GM10248 (cell line): Measurements from ENCODE around the gene LRRTM4.

ENCODE experiments used
- CTCF ChIA-PET: fragments of 300-600 bp; sonication (Branson Sonifier 250); formaldehyde crosslinking; extraction: SDS; loops from one replicate; lab custom pipeline; 2021; ENCODE audit warnings: antibody characterized with exemption; lab: Yijun Ruan, JAX
- POLR2A ChIA-PET: fragments of 350-650 bp; sonication (Branson Sonifier 250); formaldehyde crosslinking; extraction: SDS; loops from one replicate; lab custom pipeline; 2020; ENCODE audit warnings: antibody characterized with exemption; lab: Yijun Ruan, JAX
- DNase-seq: peaks from one replicate; pipeline ENCODE4 v3.0.0; 2012; ENCODE audit errors: extremely low spot score
- CTCF ChIP-seq: IDR thresholded peaks from 2 replicates; pipeline ENCODE4 v1.5.1; 2012; ENCODE audit warnings: mild to moderate bottlenecking, low read depth; ENCODE audit errors: extremely low read depth, missing control alignments, control extremely low read depth

Gene LRRTM4

GRCh38 chr2:77418537-77418936, 103.6 kb downstream of the LRRTM4 start:
- DNase-seq: no peak
- POLR2A ChIA-PET: no interaction called here
- CTCF ChIA-PET: no interaction called here
- no peak for TF ChIP-seq CTCF

- CTCF ChIA-PET: interaction anchor here (1.7 kb wide), 1 partner anchor 12 kb away, joined by 5 read pairs; no protein-coding TSS in a partner anchor
- POLR2A ChIA-PET: no interaction called here
- no peak for DNase-seq
- TF ChIP-seq CTCF: no peak
Measured at GRCh38 chr2:77404189-77404588, 118.0 kb downstream of the LRRTM4 start.

- POLR2A ChIA-PET: no interaction called here
- no peak for DNase-seq
- CTCF ChIA-PET: interaction anchor here (1.6 kb wide), 1 partner anchor 25 kb away, joined by 3 read pairs; no protein-coding TSS in a partner anchor
- no peak for TF ChIP-seq CTCF
Measured at GRCh38 chr2:77398970-77399600, 123.1 kb downstream of the LRRTM4 start.

GRCh38 chr2:77397763-77398162, 124.4 kb downstream of the LRRTM4 start:
- TF ChIP-seq CTCF: no peak
- no peak for DNase-seq
- ChIA-PET POLR2A (no interaction called here), CTCF (no interaction called here)

GRCh38 chr2:77395011-77395410, 127.2 kb downstream of the LRRTM4 start:
- no peak for TF ChIP-seq CTCF
- ChIA-PET POLR2A (no interaction called here), CTCF (interaction anchor here (1.5 kb wide), 1 partner anchor 10 kb away, joined by 4 read pairs; no protein-coding TSS in a partner anchor)
- no peak for DNase-seq

- no peak for DNase-seq
- ChIA-PET CTCF (no interaction called here), POLR2A (no interaction called here)
- no peak for TF ChIP-seq CTCF
Measured at GRCh38 chr2:77391119-77391518, 131.1 kb downstream of the LRRTM4 start.
